Astrocyte of the spinal cord (primary cell): ENCODE results near the gene MSH6.

ENCODE experiments used
- DNase-seq: peaks from one replicate; pipeline ENCODE4 v3.0.0; 2011; ENCODE audit warnings: low read depth, low spot score
- H3K4me3 ChIP-seq: 2 replicates; pipeline ENCODE4 v1.5.1; 2011; ENCODE audit warnings: low read depth, mild to moderate bottlenecking, low read length, moderate library complexity
- in situ Hi-C: cut with HindIII; loops from 2 replicates; pipeline ENCODE4 v1.10.0; 2017; ENCODE audit warnings: low sequenced_read_pairs
- TF ChIP-seq, protein P1 (sequence below): IDR thresholded peaks from 2 replicates; pipeline ENCODE4 v1.5.1; 2012; ENCODE audit warnings: low read depth, mild to moderate bottlenecking, low read length, inconsistent platforms

MSH6 gene, protein sequence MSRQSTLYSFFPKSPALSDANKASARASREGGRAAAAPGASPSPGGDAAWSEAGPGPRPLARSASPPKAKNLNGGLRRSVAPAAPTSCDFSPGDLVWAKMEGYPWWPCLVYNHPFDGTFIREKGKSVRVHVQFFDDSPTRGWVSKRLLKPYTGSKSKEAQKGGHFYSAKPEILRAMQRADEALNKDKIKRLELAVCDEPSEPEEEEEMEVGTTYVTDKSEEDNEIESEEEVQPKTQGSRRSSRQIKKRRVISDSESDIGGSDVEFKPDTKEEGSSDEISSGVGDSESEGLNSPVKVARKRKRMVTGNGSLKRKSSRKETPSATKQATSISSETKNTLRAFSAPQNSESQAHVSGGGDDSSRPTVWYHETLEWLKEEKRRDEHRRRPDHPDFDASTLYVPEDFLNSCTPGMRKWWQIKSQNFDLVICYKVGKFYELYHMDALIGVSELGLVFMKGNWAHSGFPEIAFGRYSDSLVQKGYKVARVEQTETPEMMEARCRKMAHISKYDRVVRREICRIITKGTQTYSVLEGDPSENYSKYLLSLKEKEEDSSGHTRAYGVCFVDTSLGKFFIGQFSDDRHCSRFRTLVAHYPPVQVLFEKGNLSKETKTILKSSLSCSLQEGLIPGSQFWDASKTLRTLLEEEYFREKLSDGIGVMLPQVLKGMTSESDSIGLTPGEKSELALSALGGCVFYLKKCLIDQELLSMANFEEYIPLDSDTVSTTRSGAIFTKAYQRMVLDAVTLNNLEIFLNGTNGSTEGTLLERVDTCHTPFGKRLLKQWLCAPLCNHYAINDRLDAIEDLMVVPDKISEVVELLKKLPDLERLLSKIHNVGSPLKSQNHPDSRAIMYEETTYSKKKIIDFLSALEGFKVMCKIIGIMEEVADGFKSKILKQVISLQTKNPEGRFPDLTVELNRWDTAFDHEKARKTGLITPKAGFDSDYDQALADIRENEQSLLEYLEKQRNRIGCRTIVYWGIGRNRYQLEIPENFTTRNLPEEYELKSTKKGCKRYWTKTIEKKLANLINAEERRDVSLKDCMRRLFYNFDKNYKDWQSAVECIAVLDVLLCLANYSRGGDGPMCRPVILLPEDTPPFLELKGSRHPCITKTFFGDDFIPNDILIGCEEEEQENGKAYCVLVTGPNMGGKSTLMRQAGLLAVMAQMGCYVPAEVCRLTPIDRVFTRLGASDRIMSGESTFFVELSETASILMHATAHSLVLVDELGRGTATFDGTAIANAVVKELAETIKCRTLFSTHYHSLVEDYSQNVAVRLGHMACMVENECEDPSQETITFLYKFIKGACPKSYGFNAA (N-terminal part only)

GRCh38 chr2:47782671-47783485 lies at the start of gene MSH6:
TSS of gene MSH6 (plus strand) at chr2:47783145. CDS start at chr2:47783234, 89 bp downstream.
- DNase-seq: peak; percentile 90
- TF ChIP-seq, protein P1, sequence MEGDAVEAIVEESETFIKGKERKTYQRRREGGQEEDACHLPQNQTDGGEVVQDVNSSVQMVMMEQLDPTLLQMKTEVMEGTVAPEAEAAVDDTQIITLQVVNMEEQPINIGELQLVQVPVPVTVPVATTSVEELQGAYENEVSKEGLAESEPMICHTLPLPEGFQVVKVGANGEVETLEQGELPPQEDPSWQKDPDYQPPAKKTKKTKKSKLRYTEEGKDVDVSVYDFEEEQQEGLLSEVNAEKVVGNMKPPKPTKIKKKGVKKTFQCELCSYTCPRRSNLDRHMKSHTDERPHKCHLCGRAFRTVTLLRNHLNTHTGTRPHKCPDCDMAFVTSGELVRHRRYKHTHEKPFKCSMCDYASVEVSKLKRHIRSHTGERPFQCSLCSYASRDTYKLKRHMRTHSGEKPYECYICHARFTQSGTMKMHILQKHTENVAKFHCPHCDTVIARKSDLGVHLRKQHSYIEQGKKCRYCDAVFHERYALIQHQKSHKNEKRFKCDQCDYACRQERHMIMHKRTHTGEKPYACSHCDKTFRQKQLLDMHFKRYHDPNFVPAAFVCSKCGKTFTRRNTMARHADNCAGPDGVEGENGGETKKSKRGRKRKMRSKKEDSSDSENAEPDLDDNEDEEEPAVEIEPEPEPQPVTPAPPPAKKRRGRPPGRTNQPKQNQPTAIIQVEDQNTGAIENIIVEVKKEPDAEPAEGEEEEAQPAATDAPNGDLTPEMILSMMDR: no peak
- H3K4me3 ChIP-seq: peak within 1 kb of the TSS; percentile 68
- in situ Hi-C loops: no loop called here

- no peak for DNase-seq
- in situ Hi-C loops: no loop called here
- H3K4me3 ChIP-seq: no peak overlapping the region
- TF ChIP-seq, protein P1: no peak
Measured at GRCh38 chr2:47735136-47735869, 47.6 kb upstream of the MSH6 start.

DNA sequence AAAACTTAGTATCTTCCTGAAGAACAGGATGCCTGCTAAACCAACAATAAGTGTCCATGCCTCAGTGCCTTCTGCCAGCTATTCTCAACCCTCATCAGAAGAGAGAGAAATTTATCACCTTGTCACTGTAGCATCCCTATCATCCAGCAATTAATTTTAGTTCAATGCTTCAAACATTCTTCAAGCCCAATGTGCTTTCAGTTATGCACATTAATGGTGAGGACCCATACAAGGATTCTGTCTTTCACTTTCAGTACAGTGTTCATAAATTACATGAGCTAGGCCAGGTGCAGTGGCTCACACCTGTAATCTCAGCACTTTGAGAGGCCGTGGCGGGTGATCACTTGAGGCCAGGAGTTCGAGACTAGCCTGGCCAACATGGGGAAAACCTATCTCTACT lies 47.0 kb upstream of the MSH6 start:
- TF ChIP-seq, protein P1: no peak
- H3K4me3 ChIP-seq: no peak overlapping the region
- DNase-seq: no peak
- in situ Hi-C loops: no loop called here

GRCh38 chr2:47737191-47737975 lies 45.6 kb upstream of the MSH6 start:
- TF ChIP-seq, protein P1: no peak
- in situ Hi-C loops: no loop called here
- no peak for DNase-seq
- no peak overlapping the region for H3K4me3 ChIP-seq

DNA sequence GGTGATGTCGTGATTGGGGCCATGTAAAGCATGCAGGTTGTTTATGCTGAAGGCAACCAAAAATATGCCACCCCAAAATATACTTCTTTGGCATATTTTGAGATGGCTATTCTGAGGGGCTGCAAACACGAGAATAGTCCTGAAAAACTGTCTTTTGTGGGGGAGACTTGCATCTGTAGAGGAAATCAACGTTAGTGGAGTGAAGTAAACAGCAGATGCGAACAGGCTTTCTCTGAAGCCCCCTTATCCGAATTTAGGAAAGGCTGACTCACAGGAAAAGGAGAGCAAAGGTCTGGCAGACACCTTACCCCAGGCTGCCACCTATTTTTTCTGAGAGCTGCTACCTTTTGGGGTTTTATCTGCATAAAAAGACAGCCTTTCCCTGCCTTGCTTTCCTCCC lies 44.6 kb upstream of the MSH6 start:
- in situ Hi-C loops: no loop called here
- DNase-seq: no peak
- TF ChIP-seq, protein P1: no peak

More for the DNA sequence above, 44.6 kb upstream of the MSH6 start:
- no peak overlapping the region for H3K4me3 ChIP-seq
